DMS53 treated with DMSO at 0.1 percent for 48 hours (cell line): Measurements from ENCODE around the gene EPX.
"Not testable (repeated sequence)": the region's sequence is repeated elsewhere in the genome, so short reads cannot be mapped to it uniquely, and the experiment has no call there.

Source experiments
- DNase-seq: peaks from one replicate; lab custom pipeline; 2025; ENCODE audit not compliant: unreplicated experiment; lab: John Stamatoyannopoulos, UW

EPX gene

GRCh38 chr17:58192612-58193011, at the start of gene EPX:
TSS of gene EPX (plus strand) at chr17:58192726. CDS start at chr17:58192847, 121 bp downstream.
- no peak for DNase-seq

GRCh38 chr17:58143335-58143734, 49.2 kb upstream of the EPX start:
- not testable (repeated sequence) for DNase-seq

- no peak for DNase-seq
Measured at GRCh38 chr17:58144801-58145200, 47.7 kb upstream of the EPX start.

- no peak for DNase-seq
Measured at GRCh38 chr17:58147930-58148434, 44.5 kb upstream of the EPX start, which contains the start of gene OR4D1. TSS of gene OR4D1 (plus strand) at chr17:58148384. CDS start at chr17:58155154, 6,770 bp downstream.

- DNase-seq, result no peak
Measured at GRCh38 chr17:58148609-58149008, 43.9 kb upstream of the EPX start.

GRCh38 chr17:58150394-58150793, 42.1 kb upstream of the EPX start:
- no peak for DNase-seq

GRCh38 chr17:58153046-58153445, 39.5 kb upstream of the EPX start:
- no peak for DNase-seq

GRCh38 chr17:58153671-58154070, 38.9 kb upstream of the EPX start:
- DNase-seq, result no peak

- DNase-seq, result peak; percentile 4
Measured at GRCh38 chr17:58156839-58157803, 35.4 kb upstream of the EPX start.

- no peak for DNase-seq
Measured at GRCh38 chr17:58158181-58158580, 34.3 kb upstream of the EPX start.

- no peak for DNase-seq
Measured at GRCh38 chr17:58161566-58161965, 31.0 kb upstream of the EPX start.

GRCh38 chr17:58165981-58166380, 26.5 kb upstream of the EPX start:
- no peak for DNase-seq

- DNase-seq, result no peak
Measured at GRCh38 chr17:58166682-58167081, 25.8 kb upstream of the EPX start, which contains the start of gene OR4D2. TSS of gene OR4D2 (plus strand) at chr17:58166982. CDS start at chr17:58169656, 2,674 bp downstream.

- no peak for DNase-seq
Measured at GRCh38 chr17:58170622-58171021, 21.9 kb upstream of the EPX start.

- peak; percentile 27 for DNase-seq
Measured at GRCh38 chr17:58172369-58173071, 20.0 kb upstream of the EPX start.

GRCh38 chr17:58174871-58175270, 17.7 kb upstream of the EPX start:
- no peak for DNase-seq

GRCh38 chr17:58176200-58176599, 16.3 kb upstream of the EPX start:
- DNase-seq, result no peak

GRCh38 chr17:58181796-58182195, 10.7 kb upstream of the EPX start:
- no peak for DNase-seq

GRCh38 chr17:58183514-58183913, 9.0 kb upstream of the EPX start:
- DNase-seq, result no peak

- DNase-seq, result no peak
Measured at GRCh38 chr17:58184308-58184985, 8.1 kb upstream of the EPX start.
